ENCODE data around the gene FOXO6.
A peak's percentile ranks its signal among the peaks of the same experiment; 100 is the strongest.
"Not testable (repeated sequence)": the region's sequence is repeated elsewhere in the genome, so short reads cannot be mapped to it uniquely, and the experiment has no call there.

The FOXO6 gene

DNA sequence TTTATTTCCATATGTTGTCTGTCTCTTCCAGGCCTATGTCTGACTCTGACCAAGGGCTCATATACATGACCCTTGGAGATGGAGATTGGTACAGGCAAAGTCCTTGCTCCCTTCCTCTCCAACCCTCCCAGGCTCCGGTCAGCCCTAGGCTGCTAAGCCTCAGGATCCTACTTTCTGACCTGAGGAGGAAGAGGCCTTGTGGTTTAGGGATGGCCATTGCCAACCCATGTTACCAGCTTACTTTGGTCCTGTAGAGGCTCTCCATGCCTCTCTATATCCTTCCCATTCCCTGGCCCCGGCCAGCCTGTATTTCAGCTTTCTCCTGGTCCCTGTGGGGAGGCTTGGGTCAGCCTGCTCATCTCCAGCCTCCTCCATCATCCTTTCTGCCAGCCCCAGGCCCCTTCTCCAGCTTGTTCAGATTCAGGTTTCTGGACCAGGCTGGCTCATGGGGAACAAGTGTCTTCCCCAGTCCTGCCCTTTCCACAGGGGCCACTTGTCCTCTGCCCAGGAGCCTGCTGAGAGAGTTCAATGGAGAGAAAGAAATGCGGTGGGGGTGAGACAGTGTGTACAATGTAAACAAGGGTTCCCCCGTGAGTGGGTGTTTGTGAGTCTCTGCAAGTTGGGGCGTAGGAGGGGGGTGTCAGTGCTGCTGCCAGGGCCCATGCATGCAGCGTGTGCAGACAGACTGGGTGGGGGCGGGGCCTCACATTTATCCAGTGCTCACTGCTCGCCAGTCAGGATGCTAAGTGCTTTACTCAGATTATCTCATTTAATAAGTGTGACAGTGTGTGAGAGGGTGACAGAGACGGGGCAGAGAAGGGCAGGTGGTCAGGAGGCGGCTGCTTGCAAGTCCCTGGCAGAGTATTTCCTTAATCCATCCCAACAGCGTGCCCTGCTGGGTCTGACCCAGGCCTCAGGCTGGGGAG is 31.3 kb upstream of the FOXO6 start:
- no peak for DNase-seq

- DNase-seq = no peak
Observed at GRCh38 chr1:41330588-41331545, 30.4 kb upstream of the FOXO6 start.

DNA sequence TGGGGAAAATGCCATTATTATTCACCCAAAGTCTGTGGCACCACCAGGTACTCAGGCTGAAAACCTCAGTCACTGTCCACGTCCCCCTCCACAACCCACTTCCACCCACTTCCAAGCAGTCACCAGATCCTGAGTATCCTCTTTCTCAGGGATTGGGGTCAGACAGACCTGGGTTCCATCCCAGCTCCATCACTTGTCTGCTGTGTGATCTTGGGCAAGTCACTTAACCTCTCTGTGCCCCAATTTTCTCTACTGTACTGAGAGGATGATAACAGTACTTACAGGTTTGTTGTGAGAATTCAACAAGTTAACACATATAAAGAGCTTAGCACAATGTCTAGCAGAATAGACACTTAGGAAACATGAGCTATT is 29.7 kb upstream of the FOXO6 start:
- no peak for DNase-seq

GRCh38 chr1:41332161-41332560 is 29.1 kb upstream of the FOXO6 start:
- not testable (repeated sequence) for DNase-seq

- peak; percentile 54 for DNase-seq
Observed at GRCh38 chr1:41333146-41333784, 28.0 kb upstream of the FOXO6 start.

DNA sequence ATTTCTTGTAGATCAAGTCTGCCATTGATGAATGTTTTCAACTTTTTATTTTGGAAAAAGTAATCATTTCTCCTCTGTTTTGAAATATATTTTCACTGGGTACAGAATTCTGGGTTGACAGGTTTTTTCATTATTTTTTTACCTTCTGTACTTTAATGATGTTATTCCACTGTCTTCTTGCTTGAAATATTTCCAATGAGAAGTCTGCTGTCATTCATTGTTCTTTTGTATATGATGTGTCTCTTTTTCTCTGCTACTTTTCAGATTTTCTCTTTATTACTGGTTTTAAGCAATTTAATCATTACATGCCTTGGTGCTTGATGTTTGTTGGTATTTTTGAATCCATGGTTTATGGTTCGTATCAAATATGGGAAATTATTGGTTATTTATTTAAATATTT is 22.4 kb upstream of the FOXO6 start:
- DNase-seq = no peak

GRCh38 chr1:41340655-41341364 is 20.4 kb upstream of the FOXO6 start:
- no peak for DNase-seq

- no peak for DNase-seq
Observed at GRCh38 chr1:41341365-41341683, 19.9 kb upstream of the FOXO6 start.

- DNase-seq = no peak
Observed at GRCh38 chr1:41341772-41342562, 19.3 kb upstream of the FOXO6 start.

- DNase-seq = no peak
Observed at GRCh38 chr1:41342774-41343355, 18.4 kb upstream of the FOXO6 start.

DNA sequence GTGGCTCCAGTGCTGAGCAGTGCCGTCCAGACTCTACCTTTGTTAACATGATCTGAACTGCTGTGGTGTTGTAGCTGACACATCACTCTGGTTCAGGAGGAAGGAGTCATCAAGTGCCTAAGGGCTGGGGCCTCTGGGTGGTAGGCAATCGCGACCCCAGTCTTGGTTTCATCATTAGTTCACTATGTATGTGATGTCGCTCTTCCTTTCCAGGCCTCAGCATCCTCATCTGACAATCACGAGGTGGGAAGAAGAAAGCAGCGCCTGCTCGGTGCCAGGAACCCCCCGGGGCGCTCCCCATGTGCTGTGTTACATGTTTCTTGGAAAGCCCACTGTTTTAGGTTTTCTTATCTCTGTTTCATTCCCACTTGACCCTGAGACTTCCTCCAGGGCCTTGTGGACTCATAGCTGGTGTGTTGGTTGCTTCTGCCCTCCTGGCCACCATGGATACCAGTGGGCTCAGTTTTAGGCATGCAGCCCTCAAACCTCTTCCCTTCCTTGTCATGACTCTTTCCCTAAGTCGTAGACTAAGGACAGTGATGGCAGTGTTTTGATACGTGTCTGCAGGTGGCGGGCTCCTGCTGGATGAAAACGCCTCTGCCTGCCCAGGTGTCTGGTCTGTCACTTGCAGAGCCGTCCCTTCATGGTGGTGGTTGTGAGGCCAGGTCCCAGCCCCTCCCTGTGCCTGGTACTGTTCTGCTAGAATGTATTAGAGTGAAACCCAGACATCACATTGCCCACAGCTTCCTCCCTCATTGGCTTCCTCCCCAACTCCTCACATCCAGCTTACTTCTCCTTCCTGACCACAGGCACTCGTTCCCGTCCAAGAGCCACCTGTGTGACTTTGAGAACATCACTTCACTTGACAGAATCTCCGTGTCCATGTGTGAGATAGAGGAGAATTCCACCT is 17.2 kb upstream of the FOXO6 start:
- DNase-seq = no peak

GRCh38 chr1:41344708-41345159 is 16.5 kb upstream of the FOXO6 start:
- DNase-seq = no peak

DNA sequence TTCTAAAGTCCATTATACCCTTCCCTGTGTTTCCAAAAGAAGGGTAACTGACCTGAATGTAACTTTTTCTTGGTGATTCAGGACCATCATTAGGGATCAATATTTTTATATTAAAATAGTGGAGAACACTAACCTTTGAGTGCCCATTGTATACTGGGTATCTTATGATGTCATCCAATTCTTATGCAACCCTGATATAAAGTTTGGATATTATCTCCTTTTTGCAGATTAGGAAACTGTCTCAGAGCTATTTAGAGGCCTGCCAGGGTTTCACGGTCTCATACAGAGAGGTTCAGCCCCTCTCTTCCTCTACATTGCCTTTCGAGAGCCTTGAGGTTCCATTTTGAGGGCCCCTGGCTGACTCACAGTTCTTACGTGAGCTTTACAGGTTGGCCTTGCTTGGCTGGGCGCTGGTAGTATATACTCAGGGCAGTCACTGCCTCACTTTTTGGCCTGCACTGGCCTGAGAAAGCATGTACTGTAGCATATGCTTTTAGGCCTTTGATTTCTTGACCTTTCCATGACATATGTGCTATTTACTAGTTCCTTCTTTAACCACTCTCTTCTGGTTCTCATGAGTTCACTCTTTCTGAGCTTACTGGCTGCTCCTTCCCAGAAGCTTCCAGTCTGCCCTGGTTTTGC is 15.7 kb upstream of the FOXO6 start:
- no peak for DNase-seq

DNA sequence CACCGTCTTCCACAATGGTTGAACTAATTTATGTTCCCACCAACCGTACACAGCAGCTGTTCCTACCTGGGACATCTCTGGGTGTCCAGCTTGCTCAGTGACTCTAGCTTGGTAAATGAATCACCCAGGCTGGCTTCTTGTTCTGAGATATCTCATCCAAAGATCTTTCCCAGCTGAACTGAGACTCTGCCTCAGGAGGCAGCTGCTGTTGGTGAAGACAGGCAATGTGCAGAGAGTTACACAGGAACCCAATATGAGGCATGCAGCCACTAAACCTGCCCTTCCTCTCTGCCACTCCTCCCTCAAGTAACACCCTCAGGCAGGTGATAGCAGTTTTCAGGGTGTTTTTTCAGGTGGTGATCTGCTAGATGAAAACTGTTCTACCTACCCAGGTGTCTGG is 14.0 kb upstream of the FOXO6 start:
- DNase-seq = no peak

- DNase-seq = no peak
Observed at GRCh38 chr1:41348394-41348793, 12.8 kb upstream of the FOXO6 start.

DNA sequence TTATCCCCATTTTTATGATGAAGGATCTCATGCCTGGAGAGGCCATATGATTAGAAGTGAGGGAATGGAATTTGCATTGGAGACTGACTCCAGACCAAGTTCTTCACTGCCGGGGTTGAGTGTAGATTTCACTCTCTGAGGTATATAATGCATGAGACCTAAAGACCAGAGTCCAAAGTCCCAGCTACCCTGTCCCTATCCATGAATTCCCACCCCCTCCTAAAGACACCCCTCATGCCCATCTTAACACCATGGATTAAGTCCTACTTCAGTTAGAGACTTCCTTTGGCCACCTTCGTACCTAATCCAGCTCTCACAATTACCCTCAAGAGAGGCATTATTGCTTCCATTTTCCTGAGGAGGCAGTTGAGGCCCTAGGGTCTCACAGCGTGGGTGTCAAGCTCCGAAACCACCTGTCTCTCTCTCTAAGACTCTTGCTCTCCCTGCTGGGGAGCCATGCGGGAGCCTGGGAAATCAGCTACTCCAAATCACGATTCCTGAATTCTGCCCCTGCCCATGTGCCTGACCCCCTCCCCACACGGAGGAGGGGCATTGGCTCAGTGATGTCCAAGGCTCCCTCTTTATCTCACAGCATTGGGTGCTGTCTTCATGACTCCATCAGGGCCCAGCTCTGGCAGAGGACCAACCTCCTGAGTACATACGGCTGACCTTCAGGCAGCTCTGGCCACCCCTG is 11.7 kb upstream of the FOXO6 start:
- DNase-seq = no peak

GRCh38 chr1:41350055-41350378 is 11.2 kb upstream of the FOXO6 start:
- DNase-seq = no peak

DNA sequence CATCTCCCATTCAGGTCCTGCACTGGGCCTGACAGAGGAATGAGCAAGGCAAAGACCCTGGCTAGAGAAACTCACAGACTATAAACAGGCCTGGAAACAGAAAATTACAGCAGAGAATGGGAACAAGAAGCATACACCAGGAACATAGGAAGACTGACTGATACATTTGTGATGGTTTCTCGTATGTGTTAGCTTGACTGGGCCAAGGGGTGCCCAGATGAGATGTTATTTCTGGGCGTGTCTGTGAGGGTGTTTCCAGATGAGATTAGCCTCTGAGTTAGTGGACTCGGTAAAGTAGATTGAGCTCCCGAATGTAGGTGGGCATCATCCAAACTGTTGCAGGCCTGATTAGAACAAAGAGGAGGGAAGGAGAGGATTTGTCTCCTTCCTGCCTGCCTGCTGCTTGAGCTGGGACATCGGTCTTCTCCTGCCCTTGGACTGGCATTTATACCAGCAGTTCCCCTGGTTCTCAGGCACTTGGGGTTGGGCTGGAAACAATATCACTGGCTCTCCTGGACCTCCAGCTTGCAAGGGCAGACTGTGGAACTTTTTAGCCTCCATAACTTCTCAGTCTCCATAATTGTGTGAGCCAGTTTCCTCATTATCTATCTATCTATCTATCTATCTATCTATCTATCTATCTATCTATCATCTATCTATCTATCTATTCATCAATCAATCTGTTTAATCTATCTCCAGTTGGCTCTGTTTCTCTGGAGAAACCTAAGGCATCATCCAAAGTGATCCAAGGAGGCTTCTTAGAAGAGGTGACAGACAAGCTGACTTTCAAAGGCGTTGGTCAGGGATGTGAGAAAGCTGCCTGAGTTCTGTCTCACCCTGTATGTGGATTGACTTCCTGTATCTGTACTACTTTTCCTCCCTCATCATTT is 9.7 kb upstream of the FOXO6 start:
- peak; percentile 10 for DNase-seq

Data from stimulated activated CD8-positive, alpha-beta memory T cell treated with anti-CD3 and anti-CD28 coated beads, Interleukin-4, amount 100 ng/mL, for 48 hours (primary cell).